SK-N-SH (cell line): Measurements from ENCODE around the gene SOCS3. TPM values are rescaled to one million over a fixed set of nuclear protein-coding genes. Genes with fewer than 3 reads are reported as not detected.

ENCODE experiments used
- CTCF ChIA-PET: fragments of 300-600, 350-600 bp; formaldehyde crosslinking; extraction: SDS; loops from one replicate; lab custom pipeline; 2021; lab: Yijun Ruan, JAX
- POLR2A ChIA-PET: fragments of 350-600 bp; sonication (Branson Sonifier 250); formaldehyde crosslinking; extraction: SDS; loops from one replicate; lab custom pipeline; 2020; ENCODE audit warnings: antibody characterized with exemption, inconsistent platforms; lab: Yijun Ruan, JAX
- DNase-seq: peaks from one replicate; pipeline ENCODE4 v3.0.0; 2012
- H2AFZ ChIP-seq: fragments of 200-600 bp; sonication (generic); 2 replicates; pipeline ENCODE4 v1.8.1; 2016; ENCODE audit warnings: antibody characterized with exemption, mild to moderate bottlenecking, low read depth
- H3F3A ChIP-seq: fragments of 200-600 bp; sonication (generic); replicated peaks from 2 replicates; pipeline ENCODE3; 2016; ENCODE audit warnings: antibody characterized with exemption, mild to moderate bottlenecking; ENCODE audit not compliant: insufficient read depth
- H3K27ac ChIP-seq, 2 experiments: fragments of 200-500 bp in 1 of 2; fragments of 200-600 bp in 1 of 2; sonication (Bioruptor generic) in 1 of 2; sonication (generic), shearing (Covaris generic) in 1 of 2; 2 replicates each; pipeline versions ENCODE4 v1.5.1 to v1.6.1; 2014 to 2016; ENCODE audit warnings: low read depth in 2 of 2, inconsistent platforms in 1 of 2, low read length in 1 of 2, mild to moderate bottlenecking in 1 of 2, mixed read lengths in 1 of 2
- H3K27me3 ChIP-seq: fragments of 200-600 bp; sonication (generic), shearing (Covaris generic); 2 replicates; pipeline ENCODE4 v1.6.1; 2016; ENCODE audit warnings: mixed run types; ENCODE audit not compliant: insufficient read depth
- H3K36me3 ChIP-seq, 2 experiments: fragments of 200-500 bp in 1 of 2; fragments of 200-600 bp in 1 of 2; sonication (Bioruptor generic) in 1 of 2; sonication (generic) in 1 of 2; replicated peaks in 1 of 2; 2 replicates each; pipeline versions ENCODE3 to v1.5.1; 2014 to 2016; ENCODE audit warnings: low read length in 1 of 2, mild to moderate bottlenecking in 1 of 2; ENCODE audit not compliant: insufficient read depth in 2 of 2, control insufficient read depth in 1 of 2
- H3K4me1 ChIP-seq, 2 experiments: fragments of 200-500 bp in 1 of 2; fragments of 200-600 bp in 1 of 2; sonication (Bioruptor generic) in 1 of 2; sonication (generic), shearing (Covaris generic) in 1 of 2; 2 replicates each; pipeline versions ENCODE4 v1.5.1 to v1.6.1; 2014 to 2016; ENCODE audit warnings: low read depth in 1 of 2, low read length in 1 of 2, mixed run types in 1 of 2; ENCODE audit not compliant: insufficient read depth in 2 of 2, control insufficient read depth in 1 of 2
- H3K4me2 ChIP-seq: fragments of 200-600 bp; sonication (generic), shearing (Covaris generic); 2 replicates; pipeline ENCODE4 v1.6.1; 2017; ENCODE audit warnings: mixed run types
- H3K4me3 ChIP-seq, 2 experiments: fragments of 200-500 bp in 1 of 2; fragments of 200-600 bp in 1 of 2; sonication (Bioruptor generic) in 1 of 2; sonication (generic), shearing (Covaris generic) in 1 of 2; 2 replicates each; pipeline versions ENCODE4 v1.5.1 to v1.8.1; 2014 to 2016; ENCODE audit warnings: low read depth in 2 of 2, inconsistent platforms in 1 of 2, low read length in 1 of 2, mild to moderate bottlenecking in 1 of 2, mixed read lengths in 1 of 2, moderate library complexity in 1 of 2
- H3K79me2 ChIP-seq: fragments of 200-600 bp; sonication (generic); 2 replicates; pipeline ENCODE4 v1.8.1; 2017; ENCODE audit warnings: mild to moderate bottlenecking; ENCODE audit not compliant: insufficient read depth
- H3K9ac ChIP-seq: fragments of 200-600 bp; sonication (generic); 2 replicates; pipeline ENCODE4 v1.6.1; 2017; ENCODE audit warnings: mixed run types
- H3K9me2 ChIP-seq: fragments of 200-600 bp; sonication (generic); 2 replicates; pipeline ENCODE4 v1.6.1; 2017; ENCODE audit warnings: mixed run types
- H3K9me3 ChIP-seq: fragments of 200-600 bp; sonication (generic); 2 replicates; pipeline ENCODE4 v1.6.1; 2017; ENCODE audit warnings: mixed run types, mild to moderate bottlenecking, moderate library complexity
- H4K20me1 ChIP-seq: fragments of 200-600 bp; sonication (generic); 2 replicates; pipeline ENCODE4 v1.6.1; 2017; ENCODE audit warnings: mild to moderate bottlenecking, mixed run types; ENCODE audit not compliant: insufficient read depth
- CHD2 ChIP-seq: fragments of 150-350 bp; IDR thresholded peaks from 2 replicates; pipeline ENCODE4 v1.6.1; 2018; ENCODE audit warnings: low read length; ENCODE audit not compliant: partially characterized antibody
- EZH2phosphoT487 ChIP-seq: fragments of 200-600 bp; sonication (generic); IDR thresholded peaks from 2 replicates; pipeline ENCODE4 v1.6.1; 2017; ENCODE audit warnings: low read depth, mixed run types, mild to moderate bottlenecking, antibody characterized with exemption, moderate library complexity, borderline replicate concordance
- FOXJ3 ChIP-seq: sonication (generic); formaldehyde crosslinking; IDR thresholded peaks from 2 replicates; pipeline ENCODE4 v1.5.1; 2020; ENCODE audit warnings: mild to moderate bottlenecking, missing genetic modification reagents
- GATA2 ChIP-seq: sonication (generic); formaldehyde crosslinking; IDR thresholded peaks from 2 replicates; pipeline ENCODE4 v1.5.0; 2020; ENCODE audit warnings: mild to moderate bottlenecking, missing genetic modification reagents
- MAX ChIP-seq: IDR thresholded peaks from 2 replicates; pipeline ENCODE4 v1.4.0; 2012; ENCODE audit warnings: low read depth
- MXI1 ChIP-seq: IDR thresholded peaks from 2 replicates; pipeline ENCODE4 v1.6.1; 2012; ENCODE audit warnings: mild to moderate bottlenecking, low read depth, low read length, improper control_type of control experiment
- NFIC ChIP-seq: IDR thresholded peaks from 2 replicates; pipeline ENCODE4 v1.4.0; 2012; ENCODE audit warnings: borderline replicate concordance
- RFX5 ChIP-seq: IDR thresholded peaks from 2 replicates; pipeline ENCODE4 v1.6.1; 2012; ENCODE audit warnings: mild to moderate bottlenecking, improper control_type of control experiment, low read length
- SMC3 ChIP-seq: IDR thresholded peaks from 2 replicates; pipeline ENCODE4 v1.6.1; 2012; ENCODE audit warnings: low read depth, low read length, improper control_type of control experiment
- TCF12 ChIP-seq: IDR thresholded peaks from 2 replicates; pipeline ENCODE4 v1.4.0; 2012
- TEAD4 ChIP-seq: IDR thresholded peaks from 2 replicates; pipeline ENCODE4 v1.4.0; 2012; ENCODE audit warnings: mild to moderate bottlenecking, borderline replicate concordance; ENCODE audit not compliant: insufficient read depth
- ZBTB33 ChIP-seq: IDR thresholded peaks from 2 replicates; pipeline ENCODE4 v1.4.0; 2012; ENCODE audit warnings: low read depth, borderline replicate concordance
- WGBS: methylation state at CpG from one replicate; pipeline ENCODE4 v1.1.6; 2017; ENCODE audit warnings: low lambda C conversion rate; 5-methylcytosine and 5-hydroxymethylcytosine counted together
- polyA plus RNA-seq, 3 experiments: library from polyadenylated mRNA; depleted of rRNA; stranded (reverse); fragments of >200 nt; gene quantifications; 2 replicates each; pipeline ENCODE4 v1.2.3, GENCODE V29; 2012
- TF ChIP-seq, protein P1 (sequence below): fragments of 200-600 bp; sonication (generic); IDR thresholded peaks from 2 replicates; pipeline ENCODE4 v1.6.1; 2017; ENCODE audit warnings: antibody characterized with exemption, mild to moderate bottlenecking, moderate library complexity

Gene SOCS3
- polyA plus RNA-seq, 1 of the 3 experiments (the other 2 are of a cell fraction) = 24.9 TPM

DNA sequence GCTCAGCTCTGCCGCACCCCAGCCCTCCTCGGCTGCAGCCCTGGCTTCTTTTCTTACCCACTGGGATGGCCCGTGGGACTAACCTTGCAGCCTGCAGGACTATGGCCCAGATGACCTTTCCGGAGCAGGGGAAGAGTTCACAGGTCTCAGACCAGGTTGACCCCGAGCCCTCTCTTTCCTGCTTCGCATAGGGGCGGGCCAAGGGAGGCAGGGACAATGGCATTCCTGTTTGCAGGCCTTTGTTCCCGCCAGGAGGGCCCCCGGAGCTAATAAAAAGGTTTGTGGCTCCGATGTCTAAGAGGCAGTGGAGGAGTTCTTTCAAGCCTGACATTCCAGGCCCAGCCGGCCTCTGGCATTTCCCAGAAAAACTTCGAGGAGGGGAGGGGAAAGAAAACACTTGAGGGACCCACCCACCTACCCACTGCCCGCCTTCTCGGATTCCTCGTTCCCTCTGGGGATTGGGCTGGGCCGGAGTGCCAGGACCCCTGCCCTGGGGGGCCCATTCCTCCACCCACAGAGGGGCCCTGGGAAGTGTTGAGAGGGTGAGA is 5.8 kb upstream of the SOCS3 start:
- H3K36me3 ChIP-seq = no peaks in the 10 kb centered on the region
- no peaks in the 10 kb centered on the region for H3K79me2 ChIP-seq
- H3F3A ChIP-seq = no peaks in the 10 kb centered on the region
- H4K20me1 ChIP-seq = no peaks in the 10 kb centered on the region
- POLR2A ChIA-PET = no interaction called here
- no peak for TF ChIP-seq GATA2
- TF ChIP-seq ZBTB33 = no peak
- TF ChIP-seq EZH2phosphoT487 = no peak
- no peak for TF ChIP-seq MXI1
- no peak for TF ChIP-seq RFX5
- TF ChIP-seq, protein P1, sequence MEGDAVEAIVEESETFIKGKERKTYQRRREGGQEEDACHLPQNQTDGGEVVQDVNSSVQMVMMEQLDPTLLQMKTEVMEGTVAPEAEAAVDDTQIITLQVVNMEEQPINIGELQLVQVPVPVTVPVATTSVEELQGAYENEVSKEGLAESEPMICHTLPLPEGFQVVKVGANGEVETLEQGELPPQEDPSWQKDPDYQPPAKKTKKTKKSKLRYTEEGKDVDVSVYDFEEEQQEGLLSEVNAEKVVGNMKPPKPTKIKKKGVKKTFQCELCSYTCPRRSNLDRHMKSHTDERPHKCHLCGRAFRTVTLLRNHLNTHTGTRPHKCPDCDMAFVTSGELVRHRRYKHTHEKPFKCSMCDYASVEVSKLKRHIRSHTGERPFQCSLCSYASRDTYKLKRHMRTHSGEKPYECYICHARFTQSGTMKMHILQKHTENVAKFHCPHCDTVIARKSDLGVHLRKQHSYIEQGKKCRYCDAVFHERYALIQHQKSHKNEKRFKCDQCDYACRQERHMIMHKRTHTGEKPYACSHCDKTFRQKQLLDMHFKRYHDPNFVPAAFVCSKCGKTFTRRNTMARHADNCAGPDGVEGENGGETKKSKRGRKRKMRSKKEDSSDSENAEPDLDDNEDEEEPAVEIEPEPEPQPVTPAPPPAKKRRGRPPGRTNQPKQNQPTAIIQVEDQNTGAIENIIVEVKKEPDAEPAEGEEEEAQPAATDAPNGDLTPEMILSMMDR = no peak
- no peak for TF ChIP-seq CHD2
- no peak for TF ChIP-seq TCF12
- no peak for TF ChIP-seq TEAD4
- TF ChIP-seq SMC3 = no peak
- TF ChIP-seq NFIC = no peak
- TF ChIP-seq MAX = no peak
- TF ChIP-seq FOXJ3 (CRISPR knock-in tag) = no peak
- TF ChIP-seq, all 33 proteins: peak for 0
- no peak overlapping the region for H3K4me3 ChIP-seq
- DNase-seq = no peak
- no peak overlapping the region; a peak in 1 of 4 replicates for H3K27ac ChIP-seq
- no peaks in the 10 kb centered on the region for H3K9me3 ChIP-seq
- H2AFZ ChIP-seq = no peak overlapping the region
- peaks cover 4 to 48% of the 10 kb centered on the region in 2 experiments; a peak in 1 of 4 replicates for H3K4me1 ChIP-seq
- no peak overlapping the region for H3K9ac ChIP-seq
- CTCF ChIA-PET = interaction anchor here (1.0 to 15.1 kb wide), 7 partner anchors 12 to 343 kb away, joined by 3 to 327 read pairs (median 3); no protein-coding TSS in a partner anchor
- H3K4me2 ChIP-seq = no peak overlapping the region
- no peaks in the 10 kb centered on the region for H3K27me3 ChIP-seq
- H3K9me2 ChIP-seq = no peaks in the 10 kb centered on the region
- 78% methylated on average over 16 of the region's 16 CpGs for WGBS
